GM12878 (cell line): ENCODE results near the gene SNX17. TPM values are rescaled to one million over a fixed set of nuclear protein-coding genes. Genes with fewer than 3 reads are reported as not detected.

Experiments
- ASH2L ChIP-seq: fragments of 300-600, 200-600 bp; sonication (generic); IDR thresholded peaks from 2 replicates; pipeline ENCODE4 v1.6.1; 2017; ENCODE audit warnings: low read depth, mild to moderate bottlenecking, borderline replicate concordance
- BCL3 ChIP-seq: IDR thresholded peaks from 2 replicates; pipeline ENCODE4 v1.6.1; 2011; ENCODE audit warnings: borderline replicate concordance, low read depth, mild to moderate bottlenecking, moderate library complexity, low read length; ENCODE audit not compliant: insufficient read depth, poor library complexity, severe bottlenecking
- EP300 ChIP-seq, 2 experiments: fragments of 150-350 bp in 1 of 2; IDR thresholded peaks; 2 replicates each; pipeline ENCODE4 v1.6.1; 2011 to 2012; ENCODE audit warnings: low read depth in 2 of 2, low read length in 2 of 2, borderline replicate concordance in 1 of 2, improper control_type of control experiment in 1 of 2, inconsistent platforms in 1 of 2; ENCODE audit not compliant: control insufficient read depth in 1 of 2
- IRF5 ChIP-seq: fragments of 450-650 bp; IDR thresholded peaks from 2 replicates; pipeline ENCODE4 v1.6.1; 2017; ENCODE audit warnings: borderline replicate concordance
- JUNB ChIP-seq: IDR thresholded peaks from 2 replicates; pipeline ENCODE4 v1.6.1; 2016; ENCODE audit warnings: antibody characterized with exemption, mild to moderate bottlenecking
- MXI1 ChIP-seq: fragments of 150-350 bp; IDR thresholded peaks from 2 replicates; pipeline ENCODE4 v1.6.1; 2011; ENCODE audit warnings: low read depth, mild to moderate bottlenecking, inconsistent platforms, low read length, improper control_type of control experiment
- NFXL1 ChIP-seq: fragments of 450-650 bp; IDR thresholded peaks from 2 replicates; pipeline ENCODE4 v1.6.1; 2017; ENCODE audit warnings: antibody characterized with exemption, mild to moderate bottlenecking, borderline replicate concordance
- NFYA ChIP-seq: IDR thresholded peaks from 2 replicates; pipeline ENCODE4 v1.6.1; 2011; ENCODE audit warnings: low read depth, mild to moderate bottlenecking, low read length, improper control_type of control experiment, borderline replicate concordance
- NR2F1 ChIP-seq: fragments of 450-650 bp; conservative IDR thresholded peaks from 2 replicates; pipeline ENCODE4 v1.6.1; 2017; ENCODE audit warnings: mild to moderate bottlenecking
- PBX3 ChIP-seq: IDR thresholded peaks from 2 replicates; pipeline ENCODE4 v1.6.1; 2011; ENCODE audit warnings: mild to moderate bottlenecking, low read depth, low read length, moderate library complexity; ENCODE audit not compliant: insufficient replicate concordance
- RAD21 ChIP-seq: IDR thresholded peaks from 2 replicates; pipeline ENCODE4 v1.6.1; 2011; ENCODE audit warnings: mild to moderate bottlenecking, low read depth, low read length, moderate library complexity; ENCODE audit not compliant: insufficient read depth
- RFX5 ChIP-seq: IDR thresholded peaks from 2 replicates; pipeline ENCODE4 v1.6.1; 2011; ENCODE audit warnings: low read depth, low read length, improper control_type of control experiment
- SIN3A ChIP-seq: IDR thresholded peaks from 2 replicates; pipeline ENCODE4 v1.6.1; 2012; ENCODE audit warnings: low read depth, low read length, improper control_type of control experiment
- TBL1XR1 ChIP-seq: IDR thresholded peaks from 2 replicates; pipeline ENCODE4 v1.6.1; 2012; ENCODE audit warnings: low read depth, low read length, improper control_type of control experiment
- TCF3 ChIP-seq: IDR thresholded peaks from 2 replicates; pipeline ENCODE4 v1.6.1; 2012; ENCODE audit warnings: low read depth, mild to moderate bottlenecking, low read length, borderline replicate concordance; ENCODE audit not compliant: insufficient read depth
- USF1 ChIP-seq: IDR thresholded peaks from 2 replicates; pipeline ENCODE4 v1.6.1; 2011; ENCODE audit warnings: borderline replicate concordance, low read depth, mild to moderate bottlenecking, moderate library complexity, mixed read lengths, low read length; ENCODE audit not compliant: insufficient read depth; ENCODE audit errors: extremely low read length
- YY1 ChIP-seq: IDR thresholded peaks from 2 replicates; pipeline ENCODE4 v1.6.1; 2011; ENCODE audit warnings: low read depth, mild to moderate bottlenecking, low read length
- ZNF687 ChIP-seq: fragments of 450-650 bp; IDR thresholded peaks from 2 replicates; pipeline ENCODE4 v1.6.1; 2017; ENCODE audit warnings: mild to moderate bottlenecking, moderate library complexity
- polyA plus RNA-seq, 11 experiments: library from polyadenylated mRNA; depleted of rRNA in 4 of 11; unstranded in 6 of 11; stranded (reverse) in 5 of 11; fragments of >200 nt; fragmentation: Nextera tagmentation in 4 of 11; fragmentation: Illumina TruSeq in 1 of 11; extraction: Ambion mirVana in 4 of 11; extraction: Trizol in 1 of 11; gene quantifications; 1 replicate in 1 of 11; 2 replicates in 10 of 11; pipeline versions ENCODE4 v1.2.1 to v1.2.3, GENCODE V29; 2011 to 2016; ENCODE audit warnings: inconsistent platforms in 2 of 11, missing spikeins in 2 of 11, low read depth in 1 of 11
- total RNA-seq, 4 experiments: library from RNA; depleted of rRNA in 3 of 4; stranded (reverse); fragments of >200 nt in 3 of 4; fragmentation: Illumina TruSeq in 1 of 4; extraction: Trizol in 1 of 4; gene quantifications; 2 replicates each; pipeline versions ENCODE4 v1.2.1 to v1.2.3, GENCODE V29; 2013 to 2021

The SNX17 gene
- total and polyA plus RNA-seq, 10 of the 15 experiments (the other 5 are each of a cell fraction or from before 2014, with no cell fraction given), result 6.5 to 116 (median 84.4) TPM

- TF ChIP-seq IRF5, result no peak
- TF ChIP-seq RFX5, result 0 out of 2 replicates have a peak, but pooled peaks have one; percentile 52
- peak; percentile 90 for TF ChIP-seq ZNF687
- TF ChIP-seq SIN3A, result 0 out of 2 replicates have a peak, but pooled peaks have one; percentile 62
- peak; percentile 29; the same call in 1 of the 2 replicates for TF ChIP-seq TBL1XR1
- peak; percentile 89 for TF ChIP-seq YY1
- peak; percentile 19 for TF ChIP-seq USF1
- TF ChIP-seq RAD21, result no peak
- TF ChIP-seq TCF3, result peak; percentile 80; the same call in 1 of the 2 replicates
- TF ChIP-seq NFXL1, result no peak
- peak; percentile 82 for TF ChIP-seq BCL3
- TF ChIP-seq NR2F1, result peak; percentile 58; the same call in 1 of the 2 replicates
- TF ChIP-seq EP300 (IDR thresholded peaks at IDR 0.05; ENCODE audit: borderline replicate concordance in 1 of 2, control insufficient read depth in 1 of 2, low read depth in 2 of 2, low read length in 2 of 2), result no peak
- peak; percentile 52; the same call in 1 of the 2 replicates for TF ChIP-seq MXI1
- no peak for TF ChIP-seq NFYA
- TF ChIP-seq PBX3, result peak; percentile 29
- TF ChIP-seq ASH2L, result peak; percentile 19; the same call in 1 of the 2 replicates
- TF ChIP-seq JUNB, result no peak
Observed at GRCh38 chr2:27380626-27381545, 10.5 kb downstream of the SNX17 start, which contains the start of gene ZNF513 (continued).
